A549 (cell line): Measurements from ENCODE around the gene LCN6.
"Not testable (repeated sequence)": the region's sequence is repeated elsewhere in the genome, so short reads cannot be mapped to it uniquely, and the experiment has no call there.

Experiments used
- CTCF ChIP-seq: fragments of >200 bp; sonication (Bioruptor Twin); formaldehyde crosslinking; IDR thresholded peaks from 3 replicates; pipeline ENCODE4 v1.5.1; 2016
- REST ChIP-seq: fragments of 200-600 bp; sonication (generic); IDR thresholded peaks from 2 replicates; pipeline ENCODE4 v1.6.1; 2016; ENCODE audit warnings: antibody characterized with exemption, mild to moderate bottlenecking, moderate library complexity

- not testable (repeated sequence) for TF ChIP-seq REST, CTCF
Measured at GRCh38 chr9:136765745-136766409, 17.6 kb upstream of the LCN6 start.
